GM19328 (cell line): ENCODE data around the gene IL21R.
"Not testable (repeated sequence)": the region's sequence is repeated elsewhere in the genome, so short reads cannot be mapped to it uniquely, and the experiment has no call there.

Experiments used
- ATAC-seq: cut with Tn5 transposase; IDR thresholded peaks from one replicate; pipeline ENCODE4 v1.9.1; 2021; ENCODE audit warnings: mild to moderate bottlenecking, moderate library complexity; ENCODE audit not compliant: unreplicated experiment

The IL21R gene

GRCh38 chr16:27441998-27442397 lies 40.0 kb downstream of the IL21R start:
- ATAC-seq: no peak

- ATAC-seq: no peak
These were observed 42.0 kb downstream of the IL21R start for GRCh38 chr16:27444015-27444414.

GRCh38 chr16:27444470-27444869 lies 42.5 kb downstream of the IL21R start:
- ATAC-seq: no peak

- ATAC-seq: no peak
These were observed 43.7 kb downstream of the IL21R start for GRCh38 chr16:27445502-27446175.

- ATAC-seq: no peak
These were observed 44.7 kb downstream of the IL21R start for GRCh38 chr16:27446721-27447120.

- no peak for ATAC-seq
These were observed 45.3 kb downstream of the IL21R start for GRCh38 chr16:27447301-27447700.

- no peak for ATAC-seq
These were observed 46.8 kb downstream of the IL21R start for GRCh38 chr16:27448532-27449433.

- ATAC-seq: no peak
These were observed 47.6 kb downstream of the IL21R start for GRCh38 chr16:27449434-27450195.

GRCh38 chr16:27450196-27450549 lies 48.2 kb downstream of the IL21R start:
- no peak for ATAC-seq

GRCh38 chr16:27452569-27453493 lies 50.9 kb downstream of the IL21R start:
- ATAC-seq: no peak

- ATAC-seq: no peak
These were observed 51.5 kb downstream of the IL21R start for GRCh38 chr16:27453494-27453825.

GRCh38 chr16:27455700-27456099 lies 53.7 kb downstream of the IL21R start:
- ATAC-seq: no peak

GRCh38 chr16:27457605-27457900 lies 55.6 kb downstream of the IL21R start:
- ATAC-seq: not testable (repeated sequence)

GRCh38 chr16:27458258-27458657 lies 56.3 kb downstream of the IL21R start:
- no peak for ATAC-seq

GRCh38 chr16:27458987-27459688 lies 57.2 kb downstream of the IL21R start:
- ATAC-seq: no peak

GRCh38 chr16:27460213-27460612 lies 58.2 kb downstream of the IL21R start:
- ATAC-seq: no peak

GRCh38 chr16:27460663-27461482 lies 58.9 kb downstream of the IL21R start:
- ATAC-seq: no peak

GRCh38 chr16:27461483-27462171 lies 59.7 kb downstream of the IL21R start:
- ATAC-seq: no peak
